RWPE2 (cell line): Measurements from ENCODE around the gene CCDC106.

ENCODE experiments used
- ATAC-seq: fragments of 200-7000 bp; cut with Tn5 transposase; 3 replicates; pipeline ENCODE4 v1.9.1; 2021; ENCODE audit warnings: low read depth
- DNase-seq: peaks from one replicate; pipeline ENCODE4 v3.0.0-alpha.2; 2020; ENCODE audit warnings: low spot score
- H3K27ac ChIP-seq: fragments of 450-650 bp; 2 replicates; pipeline ENCODE4 v1.5.1; 2017; ENCODE audit warnings: mild to moderate bottlenecking; ENCODE audit not compliant: poor library complexity, severe bottlenecking
- H3K27me3 ChIP-seq: fragments of 250-450 bp; sonication (Bioruptor Pico); 2 replicates; pipeline ENCODE4 v1.5.1; 2021; ENCODE audit warnings: mild to moderate bottlenecking, moderate library complexity; ENCODE audit not compliant: insufficient read depth, poor library complexity, severe bottlenecking
- H3K36me3 ChIP-seq: fragments of 250-450 bp; sonication (Bioruptor Pico); 2 replicates; pipeline ENCODE4 v1.5.1; 2020; ENCODE audit warnings: low read depth, mild to moderate bottlenecking, moderate library complexity
- H3K4me1 ChIP-seq: fragments of 250-450 bp; sonication (Bioruptor Pico); 2 replicates; pipeline ENCODE4 v1.5.1; 2021; ENCODE audit warnings: mild to moderate bottlenecking, moderate library complexity; ENCODE audit not compliant: insufficient read depth, poor library complexity, severe bottlenecking
- H3K4me3 ChIP-seq: fragments of 250-450 bp; sonication (Bioruptor Pico); 2 replicates; pipeline ENCODE4 v1.5.1; 2021; ENCODE audit warnings: mild to moderate bottlenecking, moderate library complexity; ENCODE audit not compliant: severe bottlenecking
- H3K9me3 ChIP-seq: fragments of 250-450 bp; sonication (Bioruptor Pico); 2 replicates; pipeline ENCODE4 v1.5.1; 2021; ENCODE audit warnings: mild to moderate bottlenecking, moderate library complexity; ENCODE audit not compliant: severe bottlenecking
- TF ChIP-seq, protein P1 (sequence below): fragments of 450-650 bp; IDR thresholded peaks from one replicate; pipeline ENCODE4 v1.5.1; 2017; ENCODE audit warnings: mild to moderate bottlenecking, moderate library complexity; ENCODE audit not compliant: poor library complexity, severe bottlenecking

Gene CCDC106

DNA sequence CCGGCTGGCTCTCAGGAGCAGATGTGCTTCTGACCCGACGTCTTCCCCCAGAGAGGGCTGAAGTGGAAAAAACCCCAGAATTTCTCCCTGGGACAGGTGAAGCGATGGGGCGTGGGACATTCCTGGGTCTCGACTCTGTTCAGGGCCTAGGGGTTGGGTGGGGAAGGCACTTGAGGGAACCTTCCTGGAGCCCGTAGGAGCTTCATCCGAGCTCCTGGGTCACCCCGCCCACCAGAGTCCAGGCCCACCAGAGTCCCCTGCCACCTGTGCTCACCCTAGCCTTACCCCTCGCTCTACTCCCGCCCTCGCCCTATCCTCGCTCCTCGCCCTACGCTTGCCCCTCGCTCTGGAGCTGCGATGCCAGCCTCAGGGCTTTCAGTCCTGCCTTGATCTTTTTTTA is 50.2 kb downstream of the CCDC106 start:
- H3K4me3 ChIP-seq, result no peak overlapping the region
- H3K4me1 ChIP-seq, result no peaks in the 10 kb centered on the region
- H3K9me3 ChIP-seq, result no peaks in the 10 kb centered on the region
- no peak overlapping the region for H3K27ac ChIP-seq
- no peaks in the 10 kb centered on the region for H3K27me3 ChIP-seq
- no peak for DNase-seq
- H3K36me3 ChIP-seq, result peaks cover 10% of the 10 kb centered on the region
- no peak; the same call in 2 of the 3 replicates for ATAC-seq
- TF ChIP-seq, protein P1, sequence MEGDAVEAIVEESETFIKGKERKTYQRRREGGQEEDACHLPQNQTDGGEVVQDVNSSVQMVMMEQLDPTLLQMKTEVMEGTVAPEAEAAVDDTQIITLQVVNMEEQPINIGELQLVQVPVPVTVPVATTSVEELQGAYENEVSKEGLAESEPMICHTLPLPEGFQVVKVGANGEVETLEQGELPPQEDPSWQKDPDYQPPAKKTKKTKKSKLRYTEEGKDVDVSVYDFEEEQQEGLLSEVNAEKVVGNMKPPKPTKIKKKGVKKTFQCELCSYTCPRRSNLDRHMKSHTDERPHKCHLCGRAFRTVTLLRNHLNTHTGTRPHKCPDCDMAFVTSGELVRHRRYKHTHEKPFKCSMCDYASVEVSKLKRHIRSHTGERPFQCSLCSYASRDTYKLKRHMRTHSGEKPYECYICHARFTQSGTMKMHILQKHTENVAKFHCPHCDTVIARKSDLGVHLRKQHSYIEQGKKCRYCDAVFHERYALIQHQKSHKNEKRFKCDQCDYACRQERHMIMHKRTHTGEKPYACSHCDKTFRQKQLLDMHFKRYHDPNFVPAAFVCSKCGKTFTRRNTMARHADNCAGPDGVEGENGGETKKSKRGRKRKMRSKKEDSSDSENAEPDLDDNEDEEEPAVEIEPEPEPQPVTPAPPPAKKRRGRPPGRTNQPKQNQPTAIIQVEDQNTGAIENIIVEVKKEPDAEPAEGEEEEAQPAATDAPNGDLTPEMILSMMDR, result no peak

DNA sequence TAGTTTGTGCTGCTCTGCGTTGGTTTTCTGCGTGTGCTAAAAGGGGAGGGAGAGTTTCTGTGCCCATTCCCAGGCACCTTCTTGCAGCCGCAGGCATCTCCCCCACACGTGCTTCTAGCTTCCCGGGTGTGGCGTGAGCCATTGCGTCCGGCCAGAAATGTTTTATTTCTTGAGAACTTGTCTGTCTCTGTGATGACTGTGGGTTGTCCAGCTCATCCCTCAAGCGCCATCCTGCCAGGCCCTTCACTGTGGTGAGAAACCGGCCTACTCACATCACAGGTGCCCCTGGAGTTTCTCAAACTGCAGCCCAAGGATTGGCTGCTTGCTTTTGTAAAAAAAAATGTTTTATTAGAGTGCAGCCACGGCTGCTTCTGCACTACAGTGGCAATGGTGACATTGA is 51.2 kb downstream of the CCDC106 start:
- no peak overlapping the region for H3K4me3 ChIP-seq
- TF ChIP-seq, protein P1, result no peak
- no peak overlapping the region for H3K27ac ChIP-seq
- DNase-seq, result no peak
- no peak for ATAC-seq
- no peaks in the 10 kb centered on the region for H3K9me3 ChIP-seq
- H3K27me3 ChIP-seq, result no peaks in the 10 kb centered on the region
- peaks cover 9% of the 10 kb centered on the region for H3K36me3 ChIP-seq
- H3K4me1 ChIP-seq, result no peaks in the 10 kb centered on the region

DNA sequence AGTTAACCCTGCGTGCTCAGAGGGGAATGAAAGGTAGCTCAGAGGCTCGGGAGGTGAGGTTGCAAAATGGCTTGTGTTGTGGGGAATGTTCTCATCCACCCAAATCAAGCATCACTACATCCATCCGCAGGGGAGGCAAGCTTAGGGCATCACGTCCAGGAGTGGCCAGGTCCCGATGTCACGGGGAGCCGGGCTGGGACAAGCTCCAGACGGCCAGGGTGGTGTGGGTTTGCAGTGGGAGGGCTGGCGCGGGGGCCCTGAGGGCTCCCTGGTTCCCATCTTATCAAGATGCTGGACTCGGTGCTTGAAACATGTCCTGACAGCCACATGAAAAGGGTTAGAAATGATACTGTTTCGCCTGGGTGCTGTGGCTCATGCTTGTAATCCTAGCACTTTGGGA is 52.8 kb downstream of the CCDC106 start:
- no peak for ATAC-seq
- Histone ChIP-seq H3K27ac (no peak overlapping the region), H3K9me3 (no peaks in the 10 kb centered on the region), H3K4me1 (no peaks in the 10 kb centered on the region), H3K4me3 (no peak overlapping the region), H3K27me3 (no peaks in the 10 kb centered on the region), H3K36me3 (peaks cover 11% of the 10 kb centered on the region)
- DNase-seq, result no peak
- TF ChIP-seq, protein P1, result no peak

DNA sequence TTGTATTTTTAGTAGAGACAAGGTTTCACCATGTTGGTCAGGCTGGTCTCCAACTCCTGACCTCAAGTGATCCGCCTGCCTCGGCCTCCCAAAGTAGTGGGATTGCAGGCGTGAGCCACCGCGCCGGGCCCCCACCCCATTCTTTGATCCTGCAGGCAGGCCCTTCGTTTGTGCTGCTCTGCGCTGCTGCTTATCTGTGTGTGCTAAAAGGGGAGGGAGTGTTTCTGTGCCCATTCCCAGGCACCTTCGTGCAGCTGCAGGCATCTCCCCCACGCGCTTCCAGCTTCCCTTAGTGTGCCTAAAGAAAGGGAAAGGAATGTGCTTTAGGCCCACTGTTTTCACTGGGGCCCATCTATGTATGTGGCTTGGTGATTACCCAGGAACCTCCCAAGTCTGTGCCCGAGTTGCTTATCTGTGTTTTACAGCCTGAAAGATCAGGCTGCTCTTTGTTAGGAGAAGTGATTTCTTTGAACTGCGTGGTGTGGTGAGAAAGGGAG is 54.2 kb downstream of the CCDC106 start:
- Histone ChIP-seq H3K27me3 (no peaks in the 10 kb centered on the region), H3K9me3 (no peaks in the 10 kb centered on the region), H3K4me3 (no peak overlapping the region), H3K4me1 (no peaks in the 10 kb centered on the region), H3K27ac (no peak overlapping the region), H3K36me3 (peaks cover 11% of the 10 kb centered on the region)
- DNase-seq (no peak), ATAC-seq (no peak)
- TF ChIP-seq, protein P1, result no peak
